GM19351 (cell line): ENCODE measurements around the gene CYP2C9.
"Not testable (repeated sequence)": the region's sequence is repeated elsewhere in the genome, so short reads cannot be mapped to it uniquely, and the experiment has no call there.

Experiments used
- ATAC-seq: cut with Tn5 transposase; IDR thresholded peaks from one replicate; pipeline ENCODE4 v1.9.1; 2021; ENCODE audit warnings: mild to moderate bottlenecking, moderate library complexity; ENCODE audit not compliant: unreplicated experiment

Gene CYP2C9

DNA sequence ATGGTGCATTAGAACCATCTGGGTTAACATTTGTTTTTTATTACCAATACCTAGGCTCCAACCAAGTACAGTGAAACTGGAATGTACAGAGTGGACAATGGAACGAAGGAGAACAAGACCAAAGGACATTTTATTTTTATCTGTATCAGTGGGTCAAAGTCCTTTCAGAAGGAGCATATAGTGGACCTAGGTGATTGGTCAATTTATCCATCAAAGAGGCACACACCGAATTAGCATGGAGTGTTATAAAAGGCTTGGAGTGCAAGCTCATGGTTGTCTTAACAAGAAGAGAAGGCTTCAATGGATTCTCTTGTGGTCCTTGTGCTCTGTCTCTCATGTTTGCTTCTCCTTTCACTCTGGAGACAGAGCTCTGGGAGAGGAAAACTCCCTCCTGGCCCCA is at the start of gene CYP2C9:
TSS of gene CYP2C9 (plus strand) at position 276 of the 400 bp plus-strand sequence. CDS start at position 301, 25 bp downstream.
- no peak for ATAC-seq

GRCh38 chr10:94889123-94889522 is 49.3 kb upstream of the CYP2C9 start:
- no peak for ATAC-seq

GRCh38 chr10:94890264-94891022 is 48.0 kb upstream of the CYP2C9 start:
- ATAC-seq = no peak

- ATAC-seq = not testable (repeated sequence)
These were observed 40.0 kb upstream of the CYP2C9 start for GRCh38 chr10:94898414-94898813.

DNA sequence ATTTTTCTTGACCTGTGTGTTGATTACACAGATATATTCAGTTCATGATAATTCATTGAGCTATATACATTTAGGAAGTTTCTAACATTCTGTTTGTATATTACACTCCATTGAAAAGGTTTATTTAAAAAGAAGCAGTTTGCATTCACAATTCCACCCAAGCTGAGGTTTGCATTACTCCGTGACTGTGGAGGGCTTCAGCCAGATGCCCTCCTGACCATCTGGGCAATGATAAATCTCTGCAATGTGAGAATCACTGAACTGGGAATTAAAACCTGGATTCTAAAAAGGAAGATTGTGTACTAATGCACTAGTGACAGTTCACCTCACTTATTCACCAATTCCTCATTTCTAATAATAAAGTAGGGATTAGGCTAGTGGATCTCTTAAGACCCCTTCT is 36.4 kb upstream of the CYP2C9 start:
- ATAC-seq = no peak

- no peak for ATAC-seq
These were observed 35.9 kb upstream of the CYP2C9 start for GRCh38 chr10:94902570-94902969.

GRCh38 chr10:94904506-94905148 is 33.8 kb upstream of the CYP2C9 start:
- ATAC-seq = not testable (repeated sequence)

- ATAC-seq = no peak
These were observed 22.0 kb upstream of the CYP2C9 start for GRCh38 chr10:94916423-94916822.

GRCh38 chr10:94936721-94937120 is 1.7 kb upstream of the CYP2C9 start:
- ATAC-seq = no peak

- not testable (repeated sequence) for ATAC-seq
These were observed 5.1 kb downstream of the CYP2C9 start for GRCh38 chr10:94943432-94944103.

- ATAC-seq = not testable (repeated sequence)
These were observed 7.7 kb downstream of the CYP2C9 start for GRCh38 chr10:94946181-94946580.

- ATAC-seq = peak; percentile 94
These were observed 25.4 kb downstream of the CYP2C9 start for GRCh38 chr10:94963901-94964300.

DNA sequence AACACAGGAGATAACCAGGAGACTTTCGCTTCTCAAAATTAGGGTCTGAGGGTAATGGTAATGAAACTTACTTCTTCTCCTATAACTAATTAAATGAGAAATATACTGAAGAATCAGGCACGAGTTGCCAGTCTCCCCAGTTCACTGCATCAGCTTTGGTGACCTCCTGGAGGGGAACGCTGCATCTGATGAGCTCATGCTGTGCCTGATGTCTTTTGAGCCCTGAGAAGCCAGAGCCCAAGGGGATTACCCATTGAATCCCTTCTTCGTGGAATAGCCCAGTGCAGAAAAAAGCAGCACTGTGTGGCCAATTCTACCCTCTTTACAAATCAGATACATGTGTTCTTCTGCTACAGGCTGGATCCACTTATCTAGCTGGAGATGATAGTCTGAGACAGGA is 45.1 kb downstream of the CYP2C9 start:
- ATAC-seq = no peak

- ATAC-seq = no peak
These were observed 50.7 kb downstream of the CYP2C9 start for GRCh38 chr10:94989192-94989591.

GRCh38 chr10:94991243-94991888 is 52.9 kb downstream of the CYP2C9 start:
- no peak for ATAC-seq

DNA sequence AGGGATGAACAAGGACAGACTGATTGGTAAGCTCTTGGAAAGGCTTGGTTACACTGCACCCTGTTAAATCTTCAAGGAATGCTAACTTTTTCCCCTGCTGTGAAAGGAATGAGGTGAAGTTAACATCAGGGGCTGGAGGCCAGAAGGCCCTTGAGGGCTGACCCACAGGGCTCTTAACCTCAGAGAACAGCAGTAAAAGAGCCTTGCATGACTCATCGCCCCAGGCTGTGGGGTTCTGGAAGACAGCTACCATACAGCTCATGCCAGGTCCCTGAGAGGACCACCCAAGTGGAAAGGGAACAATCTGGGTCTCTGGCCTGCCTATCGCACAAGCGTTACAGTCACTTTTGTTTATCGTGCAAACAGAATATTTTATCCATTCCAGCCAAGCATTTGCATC is 54.4 kb downstream of the CYP2C9 start:
- no peak for ATAC-seq

DNA sequence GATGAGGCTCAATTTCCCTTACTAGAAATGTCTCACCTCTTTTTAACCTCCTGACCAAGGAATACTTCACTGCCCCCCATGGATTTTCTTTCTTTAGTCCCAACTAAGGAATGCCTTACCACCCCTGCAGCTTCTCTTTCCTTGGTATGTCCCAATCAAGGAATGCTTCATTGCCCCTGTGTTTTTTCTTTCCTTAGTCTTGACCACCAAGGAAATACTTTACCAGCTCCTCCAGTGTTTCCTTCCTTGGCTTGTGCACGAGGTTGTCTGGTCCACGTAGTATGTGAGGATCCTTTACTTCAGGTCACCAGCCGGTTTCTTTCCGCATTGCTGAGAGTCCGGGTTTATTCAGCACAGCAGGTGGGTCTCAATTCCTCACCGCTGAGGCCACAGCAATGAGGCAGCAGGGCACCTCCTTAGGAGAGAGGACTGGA is 59.3 kb downstream of the CYP2C9 start:
- ATAC-seq = no peak

GRCh38 chr10:95026461-95026860 is 88.0 kb downstream of the CYP2C9 start:
- ATAC-seq = no peak

DNA sequence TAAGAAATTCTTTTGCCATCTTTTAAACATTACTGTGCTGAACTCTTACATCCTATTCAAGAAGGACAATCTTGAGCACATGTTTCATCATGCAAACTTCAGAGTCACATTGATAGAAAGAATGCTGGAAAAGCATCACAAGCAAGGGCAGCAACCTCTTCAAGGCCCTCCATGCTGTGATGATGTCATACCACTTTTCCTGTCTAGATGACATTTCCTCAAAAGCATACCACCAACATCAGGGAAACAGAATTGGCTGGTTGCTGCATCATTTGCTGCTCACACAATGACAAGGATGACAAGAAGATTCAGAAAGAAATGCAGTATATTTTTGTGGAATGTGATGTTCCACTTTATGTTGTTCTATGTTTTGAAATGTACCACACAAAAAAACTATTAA is 93.2 kb downstream of the CYP2C9 start:
- no peak for ATAC-seq

DNA sequence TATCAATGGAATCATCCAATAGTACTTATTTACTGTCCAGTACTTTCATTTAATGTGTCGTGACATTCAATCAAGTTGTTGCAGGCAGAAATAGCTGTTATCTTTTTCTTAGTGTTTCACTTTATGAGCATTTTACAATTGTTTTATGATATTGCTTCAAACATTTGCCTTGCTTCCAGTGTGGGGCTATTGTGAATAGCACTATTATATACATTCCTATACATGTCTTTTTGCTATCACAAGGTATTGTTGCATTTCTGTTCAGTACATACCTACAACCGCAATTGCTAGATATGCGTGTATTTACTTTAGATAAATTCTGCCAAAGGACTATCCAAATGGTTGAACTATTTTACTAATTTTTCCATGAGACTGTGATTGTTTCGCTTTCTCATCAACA is 95.9 kb downstream of the CYP2C9 start:
- no peak for ATAC-seq
